GOT3 (cell line): ENCODE results near the gene GALNT13.

ENCODE experiments used
- DNase-seq: peaks from one replicate; lab custom pipeline; 2025; ENCODE audit warnings: mixed read lengths; lab: John Stamatoyannopoulos, UW

Gene GALNT13

DNA sequence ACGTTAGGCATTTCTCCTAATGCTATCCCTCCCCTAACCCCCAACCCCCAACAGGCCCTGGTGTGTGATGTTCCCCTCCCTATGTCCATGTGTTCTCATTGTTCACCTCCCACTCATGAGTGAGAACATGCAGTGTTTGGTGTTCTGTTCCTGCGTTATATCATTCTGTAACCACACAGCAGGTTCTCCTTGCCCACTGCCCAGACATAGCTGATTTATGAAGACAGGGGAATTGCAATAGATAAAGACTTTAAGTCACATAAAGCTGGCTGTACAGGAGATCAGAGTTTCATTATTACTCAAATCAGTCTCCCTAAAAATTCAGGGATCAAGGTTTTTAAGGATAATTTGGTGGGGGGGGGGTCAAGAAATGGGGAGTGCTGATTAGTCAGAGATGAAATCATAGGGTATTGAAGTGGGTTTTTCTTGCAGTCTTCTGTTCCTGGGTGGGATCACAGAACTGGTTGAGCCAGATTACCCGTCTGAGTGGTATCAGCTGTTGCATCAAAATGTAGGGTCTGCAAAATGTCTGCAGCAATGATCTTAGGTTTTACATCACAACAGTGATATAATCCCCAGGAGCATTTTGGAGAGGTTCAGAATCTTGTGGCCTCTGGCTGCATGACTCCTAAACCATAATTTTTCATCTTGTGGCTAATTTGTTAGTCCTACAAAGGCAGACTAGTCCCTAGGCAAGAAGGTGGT lies 434.7 kb downstream of the GALNT13 start:
- DNase-seq = no peak

DNA sequence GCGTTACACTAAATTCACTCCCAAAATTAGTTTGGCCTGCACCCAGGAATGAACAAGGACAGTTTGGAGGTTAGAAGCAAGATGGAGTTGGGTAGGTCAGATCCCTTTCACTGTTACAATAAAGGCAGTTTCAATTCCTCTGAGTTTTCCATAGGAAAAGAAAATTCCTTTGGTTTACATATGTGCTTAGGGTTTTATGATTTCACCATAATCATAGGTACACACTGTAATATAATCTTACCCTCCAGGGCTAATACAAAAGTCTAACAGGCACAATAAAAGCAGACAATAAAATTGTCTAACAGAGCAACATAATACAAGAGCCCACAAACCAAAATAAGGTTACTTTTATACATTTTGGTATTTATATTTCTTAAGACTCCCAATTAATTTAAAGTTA lies 435.3 kb downstream of the GALNT13 start:
- DNase-seq = no peak

DNA sequence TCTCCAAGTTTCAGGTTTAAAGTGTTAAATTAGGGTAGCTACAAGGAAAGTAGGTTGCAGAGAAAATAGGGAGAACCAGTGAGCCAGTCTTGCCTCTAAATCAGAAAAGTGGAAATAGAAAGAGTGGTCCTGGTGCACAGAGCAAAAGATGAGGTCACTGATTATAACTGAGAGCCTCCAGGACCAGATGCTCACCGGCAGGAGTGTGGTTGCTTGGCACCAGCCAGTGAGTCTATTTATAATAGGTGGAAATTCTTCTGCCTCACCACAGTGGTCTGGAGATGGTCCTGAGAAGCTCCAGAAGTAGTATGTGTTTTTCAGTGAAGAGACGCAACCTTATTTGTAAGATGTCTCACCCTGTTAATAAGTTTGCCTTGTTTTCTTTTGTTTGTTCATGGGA lies 452.9 kb downstream of the GALNT13 start:
- no peak for DNase-seq

DNA sequence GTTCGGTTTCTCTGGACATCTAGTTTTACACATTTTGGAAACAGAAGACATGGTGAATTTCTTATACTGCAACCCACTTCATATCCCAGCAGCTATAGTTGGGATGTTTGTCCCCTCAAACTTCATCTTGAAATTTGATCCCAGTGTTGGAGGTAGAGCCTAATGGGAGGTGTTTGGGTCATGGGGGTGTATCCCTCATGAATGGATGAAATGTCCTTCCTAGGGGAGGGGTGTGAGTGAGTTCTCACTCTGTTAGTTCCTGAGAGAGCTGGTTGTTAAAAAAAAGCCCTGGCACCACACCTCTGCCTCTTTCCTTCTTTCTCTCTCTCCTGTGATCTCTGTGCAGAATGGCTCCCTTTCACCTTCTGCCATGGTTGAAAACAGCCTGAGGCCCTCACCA lies 457.8 kb downstream of the GALNT13 start:
- DNase-seq = no peak

DNA sequence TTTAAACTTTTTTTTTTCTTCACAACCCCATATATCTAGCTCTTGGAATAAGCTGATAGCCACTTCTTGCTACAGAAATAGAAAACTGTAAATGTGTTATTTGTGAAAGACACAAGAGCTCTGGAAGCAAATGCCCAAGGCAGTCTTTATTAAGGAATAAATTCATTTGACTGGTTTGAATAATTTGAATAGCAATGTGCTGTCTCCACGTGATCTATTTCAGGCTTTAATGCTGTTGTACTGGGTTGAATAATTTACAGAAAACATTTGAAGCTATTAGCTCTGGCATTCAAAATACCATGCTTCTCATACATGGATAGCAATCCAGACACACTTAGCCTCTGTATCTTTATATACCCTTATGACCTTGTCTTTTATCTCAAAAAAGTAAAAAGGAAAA lies 460.1 kb downstream of the GALNT13 start:
- DNase-seq = no peak

DNA sequence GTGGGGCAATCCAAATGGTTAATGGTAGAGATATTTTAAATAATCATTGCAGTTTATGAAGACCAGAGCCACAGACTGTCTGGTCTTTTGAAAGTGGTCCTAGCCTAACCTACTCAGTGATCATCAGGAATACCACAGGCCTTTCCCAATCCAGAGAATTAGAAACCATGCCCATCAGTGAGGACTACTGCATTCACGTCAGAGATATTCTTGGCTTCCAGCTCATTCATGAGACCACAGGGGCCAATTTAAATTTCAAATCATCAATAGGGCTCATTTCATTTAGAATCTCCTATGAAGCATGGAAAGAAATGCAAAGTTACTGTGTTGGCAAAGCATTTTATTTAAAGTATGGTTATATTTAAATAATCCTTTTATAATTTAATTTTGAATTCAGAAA lies 464.5 kb downstream of the GALNT13 start:
- DNase-seq = no peak

DNA sequence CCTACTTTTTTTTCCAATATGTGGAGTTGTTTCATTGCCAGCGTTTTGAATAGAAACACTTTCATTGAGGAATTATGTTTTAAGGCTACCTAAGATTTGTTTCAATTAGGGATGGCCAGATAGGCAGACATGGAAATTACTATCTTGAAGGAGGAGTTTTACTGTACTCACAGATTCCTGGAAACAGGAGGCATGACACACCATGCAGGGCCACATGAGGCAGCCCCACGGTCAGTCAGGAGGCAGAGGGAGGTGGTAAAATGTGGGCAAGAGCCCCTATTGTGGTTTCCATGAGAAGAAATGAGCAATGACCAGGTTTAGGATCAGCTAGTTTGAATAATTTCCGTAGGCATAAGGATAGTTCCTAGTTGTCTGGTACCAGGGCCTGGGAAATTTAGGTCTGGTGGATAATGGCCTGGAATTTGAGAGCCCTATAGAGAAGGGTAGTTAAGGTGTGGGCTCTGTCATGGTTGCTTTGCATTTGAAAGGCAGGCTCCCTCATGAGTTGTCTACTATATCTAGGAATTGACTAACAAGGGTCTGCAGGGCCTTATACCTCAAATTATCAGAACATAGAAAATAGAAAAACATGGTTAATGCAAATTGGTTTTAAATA lies 466.7 kb downstream of the GALNT13 start:
- DNase-seq = no peak

DNA sequence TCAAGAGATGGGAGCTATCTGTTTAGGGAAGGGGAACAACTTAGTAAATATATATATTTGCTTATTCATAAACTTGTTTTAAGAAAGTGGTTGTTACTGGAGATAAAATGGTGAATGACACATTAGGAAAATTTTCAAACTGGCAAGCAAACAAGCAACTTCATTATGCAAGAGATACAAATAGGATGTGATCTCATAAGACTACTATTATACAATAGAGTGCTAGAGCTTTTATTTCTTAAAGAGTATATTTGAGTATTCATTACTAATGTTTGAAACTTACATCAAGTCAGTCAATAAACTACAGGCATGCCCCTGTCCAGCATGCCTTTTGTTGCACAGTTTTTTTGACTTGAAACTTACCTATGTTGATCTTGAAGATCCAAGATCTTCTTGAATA lies 471.6 kb downstream of the GALNT13 start:
- DNase-seq = no peak

DNA sequence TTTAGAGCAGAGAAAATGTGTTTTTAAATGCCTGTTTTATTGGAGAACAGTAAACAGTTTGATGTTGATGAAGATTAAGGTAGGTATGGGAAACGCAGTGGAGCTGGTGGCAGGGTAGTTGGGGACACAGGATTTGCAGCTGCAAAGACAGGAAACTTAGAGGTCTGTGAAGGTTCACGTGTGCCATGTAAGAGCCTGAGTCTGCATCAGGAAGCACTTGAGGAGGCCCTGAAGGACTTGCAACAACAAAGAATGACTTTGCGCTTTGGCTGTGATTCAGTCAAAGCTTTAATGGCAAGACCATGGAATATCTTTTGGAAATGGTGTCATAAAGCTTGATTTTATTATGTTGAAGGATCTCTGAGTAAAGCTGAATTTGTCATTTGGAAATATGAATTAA lies 479.2 kb downstream of the GALNT13 start:
- no peak for DNase-seq

DNA sequence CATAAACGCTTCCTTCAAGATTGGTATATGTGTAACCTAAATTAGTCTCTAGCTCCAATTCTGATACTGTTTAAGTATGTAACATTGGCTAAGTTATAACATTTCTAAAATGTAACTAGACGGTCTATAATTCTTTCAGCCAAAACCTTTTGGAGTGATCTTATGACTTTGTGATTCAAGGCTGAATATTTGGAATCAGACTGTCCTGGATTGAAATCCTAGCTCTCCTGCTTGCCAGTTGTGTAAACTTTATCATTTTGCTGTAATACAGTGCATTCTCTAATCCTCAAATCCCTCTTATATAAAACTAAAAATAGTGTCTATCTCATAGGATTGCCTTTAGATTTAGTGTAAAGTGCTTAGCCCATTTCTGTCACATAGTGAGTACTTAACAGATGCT lies 489.6 kb downstream of the GALNT13 start:
- no peak for DNase-seq

DNA sequence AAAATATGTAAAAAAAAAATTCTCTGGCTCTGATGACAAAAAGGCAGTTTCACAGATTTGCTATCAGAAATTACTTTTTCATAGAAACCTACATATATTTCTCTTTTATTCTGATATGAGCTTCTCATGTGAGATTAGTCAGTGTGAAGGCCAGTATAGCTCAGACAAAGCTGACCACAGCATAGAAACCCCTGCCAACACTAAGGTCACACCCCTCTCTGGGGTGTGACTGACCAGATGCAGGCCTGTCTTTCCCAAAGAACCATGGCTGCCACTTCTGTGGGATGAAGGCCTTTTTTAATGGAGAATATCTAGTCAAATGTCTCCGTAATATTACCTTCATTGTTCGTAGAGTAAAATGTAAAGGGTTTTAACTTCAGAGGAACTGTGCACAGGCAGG lies 496.4 kb downstream of the GALNT13 start:
- no peak for DNase-seq

DNA sequence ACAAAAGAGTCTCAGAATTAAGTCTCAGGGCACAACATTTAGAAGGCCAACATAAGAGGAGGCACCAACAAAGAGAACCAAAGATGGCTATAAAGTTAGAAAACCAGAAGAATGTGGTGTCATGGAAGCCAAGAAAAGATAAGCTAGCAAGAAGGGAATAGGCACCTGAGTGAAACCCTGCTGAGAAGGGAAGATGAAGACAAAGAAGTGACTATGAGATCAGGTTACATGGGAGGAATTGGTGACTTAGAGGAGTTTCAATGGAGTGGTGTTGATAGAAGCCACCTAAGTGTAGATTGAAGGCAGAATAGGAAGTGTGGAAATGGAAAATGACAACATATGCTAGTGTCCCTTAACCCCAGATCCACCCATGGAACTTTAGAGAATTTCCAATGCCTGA lies 499.2 kb downstream of the GALNT13 start:
- DNase-seq = no peak

DNA sequence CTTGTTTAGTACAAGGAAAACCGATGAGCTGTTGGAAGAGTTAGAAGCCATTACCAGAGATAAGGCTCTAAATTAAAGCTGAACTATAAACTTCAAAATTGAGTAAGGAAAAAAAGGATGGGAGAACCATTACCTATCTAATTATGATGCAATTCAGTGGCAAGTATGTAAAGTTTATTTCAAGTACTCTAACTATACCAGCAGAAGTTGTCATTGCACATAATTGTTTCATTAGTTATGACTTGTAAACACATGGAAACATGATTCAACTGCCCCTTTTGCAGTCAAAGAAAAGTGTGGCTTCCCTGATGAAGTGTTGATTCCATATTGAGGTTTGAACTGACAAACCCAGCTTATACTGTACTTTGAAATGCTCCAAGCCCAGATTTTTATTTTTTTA lies 502.7 kb downstream of the GALNT13 start:
- no peak for DNase-seq

DNA sequence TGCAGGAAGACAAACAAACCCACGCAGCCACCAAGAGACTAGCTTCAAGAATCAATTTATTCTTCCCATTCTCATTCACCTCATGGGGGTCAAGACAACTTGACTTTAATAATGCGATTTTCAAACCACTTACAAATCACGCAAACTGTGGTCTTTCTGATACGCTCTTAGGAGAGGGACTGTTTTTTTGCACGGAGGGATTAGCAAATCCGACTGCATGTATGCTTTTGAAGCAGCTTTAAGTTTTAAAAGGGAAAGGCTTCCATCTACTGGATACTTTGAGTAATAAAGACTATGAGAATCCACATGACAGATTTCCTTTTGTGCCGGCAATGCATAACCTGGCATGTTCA lies 503.8 kb downstream of the GALNT13 start:
- DNase-seq = no peak

DNA sequence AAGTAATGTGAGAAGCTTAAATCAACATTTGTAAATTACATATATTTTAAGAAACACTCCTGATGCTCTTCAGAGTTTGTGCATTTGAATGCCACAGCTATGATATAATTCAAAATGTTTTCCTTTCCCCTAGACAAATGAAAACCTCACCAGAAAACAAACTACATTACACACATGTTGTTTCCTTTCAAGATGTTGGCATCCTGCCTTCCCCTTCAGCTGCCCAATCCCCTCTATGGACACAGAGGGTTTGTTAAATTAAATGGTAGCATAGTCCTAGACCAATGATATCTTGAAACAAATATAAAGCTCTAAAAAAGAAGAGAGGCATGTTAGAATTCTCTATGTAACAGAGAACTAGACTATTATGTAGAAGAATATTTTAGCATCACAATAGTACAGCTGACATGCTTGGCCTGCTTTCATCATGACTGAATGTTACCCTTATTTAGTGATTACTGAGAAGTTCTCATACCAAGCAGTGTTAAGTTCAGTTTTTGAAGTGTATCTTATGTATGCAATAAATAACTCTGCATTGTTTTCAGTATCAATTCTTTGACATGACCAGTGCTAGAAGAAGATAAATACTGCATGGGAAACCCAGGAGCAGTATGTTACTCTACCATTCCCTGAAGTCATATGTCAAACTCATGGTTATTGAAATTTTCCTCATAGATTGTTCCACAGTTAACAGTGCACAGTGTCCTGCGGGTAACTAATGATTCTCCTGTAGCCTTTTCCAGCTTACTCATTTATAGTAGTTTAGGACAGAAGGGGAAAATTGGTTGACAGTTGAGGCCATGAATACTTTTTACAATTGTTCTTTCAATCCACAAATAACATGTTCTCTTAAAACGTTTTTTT lies 510.4 kb downstream of the GALNT13 start:
- no peak for DNase-seq

DNA sequence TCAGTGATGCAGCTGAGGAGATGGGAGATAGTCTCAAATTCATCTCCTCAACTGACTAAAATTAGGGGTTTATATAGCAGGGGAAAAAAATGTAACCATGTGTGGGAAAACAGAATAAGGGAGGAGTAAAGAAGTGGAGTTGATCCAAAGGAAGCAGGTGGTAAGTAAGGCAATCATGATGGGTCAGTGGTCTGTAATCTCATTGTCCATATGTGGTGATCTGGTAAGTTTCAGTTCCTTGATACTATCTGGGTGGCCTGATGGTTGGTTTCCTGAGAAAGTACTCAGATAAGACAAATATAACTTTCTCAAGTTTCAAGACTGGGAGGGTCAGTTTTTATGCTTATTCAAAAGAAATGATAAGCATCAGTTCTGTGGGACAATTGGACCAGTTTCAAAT lies 514.5 kb downstream of the GALNT13 start:
- no peak for DNase-seq

DNA sequence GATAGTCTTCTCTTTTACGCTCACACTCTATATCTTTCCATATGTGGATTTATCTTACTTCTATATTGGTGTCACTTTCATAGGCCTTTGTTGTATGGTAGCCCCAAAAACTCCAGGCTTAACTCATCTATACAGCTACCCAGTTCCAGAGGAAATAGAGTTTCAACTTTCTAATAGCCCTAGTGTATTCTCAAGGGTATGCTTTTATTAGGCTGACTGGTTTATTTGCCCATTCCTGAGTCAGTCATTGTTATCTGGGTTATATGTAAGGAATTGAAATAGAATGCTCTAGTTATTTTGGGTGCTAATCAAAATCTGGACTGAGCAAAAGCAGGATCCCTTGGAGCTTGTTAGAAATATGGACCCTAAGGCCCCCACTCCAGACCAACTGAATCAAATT lies 519.3 kb downstream of the GALNT13 start:
- no peak for DNase-seq

DNA sequence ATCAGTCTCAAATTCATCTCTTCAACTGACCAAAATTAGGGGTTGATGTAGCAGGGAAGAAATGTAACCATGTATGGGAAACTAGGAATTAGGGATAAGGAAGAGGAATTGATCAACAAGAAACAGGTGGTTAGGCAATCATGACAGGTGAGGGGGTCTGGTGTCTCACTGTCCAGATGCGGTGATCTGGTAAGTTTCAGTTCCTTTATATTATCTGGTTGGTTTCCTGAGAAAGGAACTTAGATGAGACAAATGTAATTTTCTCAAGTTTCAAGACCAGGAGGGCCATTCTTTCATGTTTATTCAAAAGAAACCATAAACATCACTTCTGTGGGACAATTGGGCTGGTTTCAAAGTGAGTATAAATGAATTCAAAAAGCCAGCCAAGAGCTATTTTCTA lies 520.5 kb downstream of the GALNT13 start:
- DNase-seq = no peak

DNA sequence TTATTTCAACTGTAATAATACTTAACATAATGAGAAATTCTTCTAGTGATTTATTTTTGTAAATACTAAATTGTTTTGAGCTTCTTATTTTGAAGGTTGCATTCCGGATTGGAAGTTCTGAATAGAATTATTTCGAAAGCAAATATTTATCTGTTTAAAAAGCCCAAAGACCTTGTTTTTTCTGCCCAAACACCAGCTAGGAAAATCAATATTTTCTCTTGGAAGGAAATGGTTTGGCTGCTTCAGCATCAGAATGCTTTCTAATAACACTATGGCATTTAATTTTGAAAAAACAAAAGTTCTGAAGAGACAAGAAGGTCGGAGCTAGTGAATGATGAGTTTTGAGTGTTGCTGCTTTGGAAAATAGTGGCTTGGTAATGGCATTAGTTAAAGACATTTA lies 522.9 kb downstream of the GALNT13 start:
- no peak for DNase-seq

DNA sequence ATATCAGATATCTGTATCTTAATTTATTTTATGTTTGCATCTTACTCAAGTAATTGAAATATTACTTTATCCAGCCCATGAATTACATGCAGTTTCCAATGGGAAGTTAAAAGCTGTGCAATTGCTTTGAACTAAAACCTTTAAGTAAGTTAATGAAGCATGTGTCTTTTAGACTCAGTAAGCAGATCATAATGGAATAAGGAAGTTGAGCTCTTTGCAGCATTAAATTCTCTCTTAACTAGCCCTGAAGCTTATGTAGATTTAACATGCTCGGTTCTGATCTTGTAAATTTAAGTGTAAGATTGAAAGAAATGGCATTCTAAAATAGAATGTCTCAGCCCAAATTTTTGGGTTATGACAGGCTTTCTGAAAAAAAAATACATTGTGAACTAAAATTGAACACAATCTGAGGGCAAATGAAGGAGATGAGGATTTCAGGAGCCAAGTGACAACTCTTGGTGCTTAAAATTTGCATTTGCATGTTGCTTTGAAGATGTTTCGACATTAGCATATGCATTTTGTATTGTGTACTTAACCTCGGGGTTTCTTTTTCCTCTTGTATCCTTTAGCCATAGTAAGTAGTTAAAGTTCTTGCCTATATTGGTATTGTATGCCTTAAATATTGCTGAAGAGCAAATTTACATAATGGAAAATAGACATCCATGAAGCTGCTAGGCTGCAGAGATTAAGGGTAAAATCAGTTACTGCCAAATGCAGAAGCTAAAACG lies 529.0 kb downstream of the GALNT13 start:
- no peak for DNase-seq

DNA sequence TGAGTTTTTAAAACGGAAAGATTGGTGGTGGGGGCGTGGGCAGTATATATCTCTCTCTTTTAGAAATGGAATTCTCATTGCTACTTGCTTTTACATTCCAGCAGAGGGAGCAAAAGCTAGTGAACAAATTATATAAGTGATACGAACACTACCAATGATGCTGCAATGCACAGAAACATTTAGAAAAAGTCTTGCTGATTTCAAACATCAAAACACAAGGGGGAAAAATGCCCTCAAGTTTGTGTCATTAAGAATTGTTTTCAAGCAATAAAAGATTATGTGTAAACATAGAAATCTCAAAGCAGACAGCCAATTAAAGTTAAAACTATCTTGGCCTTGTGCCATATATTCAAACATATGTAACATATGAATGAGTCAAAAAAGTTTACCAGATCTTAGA lies 530.5 kb downstream of the GALNT13 start:
- DNase-seq = no peak

DNA sequence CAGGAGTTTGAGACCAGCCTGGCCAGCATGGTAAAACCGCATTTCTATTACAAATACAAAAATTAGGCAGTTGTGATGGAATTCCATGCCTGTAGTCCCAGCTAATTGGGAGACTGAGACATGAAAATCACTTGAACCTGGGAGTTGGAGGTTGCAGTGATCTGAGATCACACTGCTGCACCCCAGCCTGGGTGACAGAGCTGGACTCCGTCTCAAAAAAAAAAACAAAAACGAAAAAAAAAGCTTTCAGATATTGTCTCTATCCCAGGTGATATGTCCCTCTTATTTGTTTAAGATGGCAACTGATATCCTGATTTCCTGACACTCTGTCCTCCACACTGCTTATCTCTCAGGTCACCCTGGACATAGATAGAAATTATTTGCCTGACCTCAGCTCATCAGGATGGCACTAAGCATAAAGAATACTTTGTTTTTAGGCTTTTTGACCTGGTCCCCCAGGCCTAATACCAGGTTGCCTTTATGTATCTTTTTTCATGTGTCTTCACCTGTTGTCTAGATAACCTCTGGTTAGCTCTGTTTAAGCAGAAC lies 531.6 kb downstream of the GALNT13 start:
- no peak for DNase-seq
